GM18870 (cell line): Measurements from ENCODE around the gene PIGBOS1.

Experiments used
- ATAC-seq: cut with Tn5 transposase; IDR thresholded peaks from one replicate; pipeline ENCODE4 v1.9.1; 2021; ENCODE audit warnings: moderate library complexity; ENCODE audit not compliant: unreplicated experiment

The PIGBOS1 gene

DNA sequence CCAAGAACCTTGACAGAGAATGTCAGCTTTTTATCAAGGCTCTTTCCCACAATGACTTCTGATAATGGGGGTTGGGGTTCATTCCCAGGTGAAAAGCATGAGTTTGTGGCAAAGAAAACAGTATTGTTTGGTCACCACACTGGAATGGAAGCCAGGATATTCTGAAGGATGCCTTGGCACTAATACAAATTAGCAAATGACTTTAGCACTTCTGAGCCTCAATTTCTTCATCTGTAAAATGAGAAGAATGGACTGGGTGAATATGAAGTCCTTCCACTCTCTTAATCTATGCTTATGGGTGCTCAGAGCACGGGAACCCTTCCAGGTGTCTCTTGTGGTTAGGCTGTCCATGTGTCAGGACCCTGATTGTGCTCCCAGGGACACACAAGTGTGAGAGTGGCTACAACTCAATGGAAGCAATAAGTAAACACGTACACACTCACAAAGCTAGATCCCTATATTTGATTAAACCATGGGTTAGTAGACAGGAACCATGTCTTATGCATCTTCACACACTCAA, 50.7 kb downstream of the PIGBOS1 start:
- no peak for ATAC-seq

DNA sequence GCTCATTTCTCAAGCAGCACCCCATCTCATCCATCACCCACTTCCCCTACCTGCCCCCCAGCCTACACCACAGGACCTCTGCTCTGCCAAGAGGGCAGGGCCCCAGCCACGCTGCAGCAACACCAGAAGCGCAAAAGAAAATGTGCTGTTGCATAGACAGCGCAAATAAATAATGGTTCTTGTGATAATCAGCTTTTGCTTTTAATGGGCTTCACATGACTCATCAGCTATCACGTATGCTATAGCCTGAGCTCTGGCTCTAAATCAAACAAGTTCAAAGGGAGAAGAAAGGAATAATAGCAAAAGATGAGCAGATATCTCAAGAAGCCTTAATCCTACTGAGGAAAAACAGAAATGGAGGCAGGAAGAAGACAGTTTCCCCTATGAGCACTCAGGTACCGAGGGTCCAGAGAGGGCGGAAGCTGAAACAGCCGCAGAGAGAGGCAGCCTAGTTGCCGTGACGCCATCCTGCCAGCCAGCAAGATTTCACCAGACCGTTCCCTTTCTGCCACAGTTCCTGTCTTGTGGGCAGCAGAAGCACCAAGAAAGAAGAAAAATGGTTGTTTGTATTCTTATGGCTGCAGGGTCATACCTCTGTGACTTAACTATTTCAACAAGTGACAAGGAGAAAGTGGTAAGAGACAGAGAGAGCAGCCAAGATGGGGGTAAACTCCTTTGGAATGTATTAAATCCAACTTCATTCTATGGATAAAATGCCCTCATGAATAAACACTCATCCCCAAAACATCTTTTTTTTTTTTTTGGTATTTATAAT, 51.3 kb downstream of the PIGBOS1 start:
- peak; percentile 95 for ATAC-seq
